DND-41 (cell line): Measurements from ENCODE around the gene TBL1XR1.

Experiments used
- CTCF ChIP-seq: IDR thresholded peaks from 2 replicates; pipeline ENCODE4 v1.5.1; 2012; ENCODE audit warnings: borderline replicate concordance, low read length, moderate library complexity, mild to moderate bottlenecking; ENCODE audit not compliant: poor library complexity, severe bottlenecking; ENCODE audit errors: extremely low read depth
- EZH2 ChIP-seq: IDR thresholded peaks from 3 replicates; pipeline ENCODE4 v1.6.1; 2012; ENCODE audit warnings: borderline replicate concordance, low read depth, mild to moderate bottlenecking, moderate library complexity, low read length, inconsistent platforms; ENCODE audit not compliant: severe bottlenecking

GRCh38 chr3:177127008-177127407 is 70.3 kb downstream of the TBL1XR1 start:
- TF ChIP-seq CTCF (no peak), EZH2 (no peak)
